Kidney capillary endothelial cell (primary cell): ENCODE results near the gene LRMDA.

Experiments
- DNase-seq: peaks from one replicate; pipeline ENCODE4 v3.0.0-alpha.2; 2018; ENCODE audit warnings: low spot score

Gene LRMDA

DNA sequence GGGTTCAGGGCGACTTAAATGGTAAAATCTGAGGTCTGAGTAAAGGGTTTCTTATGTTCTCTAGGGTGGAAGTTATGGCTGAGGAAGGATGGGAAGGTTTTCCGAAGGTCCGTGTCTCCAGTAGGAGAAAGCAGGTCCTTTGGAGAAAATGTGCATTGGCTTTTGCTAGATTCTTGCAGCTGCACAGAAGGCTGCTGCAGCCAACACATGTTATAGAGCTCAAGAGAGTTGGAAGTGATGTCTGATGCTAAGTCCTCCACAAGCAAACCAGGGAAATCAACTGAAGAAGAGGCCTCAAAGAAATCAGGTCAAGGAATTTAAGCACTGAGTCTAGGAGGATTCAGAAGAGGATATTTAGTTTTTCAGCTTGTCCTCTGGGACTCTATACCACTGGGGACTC is 404.6 kb downstream of the LRMDA start:
- DNase-seq: no peak

DNA sequence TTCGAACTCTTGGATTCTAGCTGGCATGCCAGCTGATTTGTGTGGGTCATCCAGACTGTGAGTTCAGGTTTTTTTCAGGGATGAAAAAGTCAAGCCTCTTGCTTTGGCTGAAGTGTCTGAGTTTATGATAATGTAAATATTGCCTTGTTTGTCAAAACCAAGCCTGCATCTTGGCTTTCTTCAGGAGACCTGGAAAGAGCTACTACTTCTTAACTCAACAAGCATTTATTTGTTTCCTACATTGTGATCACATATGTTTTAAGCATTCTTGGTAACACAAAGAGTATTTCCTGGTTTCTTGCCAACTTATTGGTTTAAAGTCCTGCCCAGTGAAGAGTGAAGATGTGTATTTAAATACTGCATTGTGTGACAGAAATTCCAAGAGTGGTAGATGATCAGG is 407.1 kb downstream of the LRMDA start:
- no peak for DNase-seq

DNA sequence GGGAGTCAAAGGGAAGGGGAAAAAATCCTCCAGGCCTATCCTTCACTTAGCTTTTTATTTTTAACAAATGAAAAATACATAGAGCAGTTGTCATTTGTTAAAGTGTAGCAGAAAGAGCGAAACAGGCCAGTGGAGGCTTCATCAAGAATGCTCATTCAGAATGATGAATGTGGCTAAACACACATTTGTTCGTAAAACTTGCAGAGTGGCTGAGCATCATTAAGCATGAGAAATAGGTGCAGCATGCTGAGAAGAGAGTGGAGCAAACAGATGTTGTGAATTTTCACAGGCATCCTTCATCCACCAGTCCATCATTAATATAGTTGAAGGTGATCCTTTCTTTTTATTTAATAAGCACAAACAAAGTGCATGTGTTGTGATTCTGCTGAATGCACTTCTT is 407.6 kb downstream of the LRMDA start:
- DNase-seq: no peak

DNA sequence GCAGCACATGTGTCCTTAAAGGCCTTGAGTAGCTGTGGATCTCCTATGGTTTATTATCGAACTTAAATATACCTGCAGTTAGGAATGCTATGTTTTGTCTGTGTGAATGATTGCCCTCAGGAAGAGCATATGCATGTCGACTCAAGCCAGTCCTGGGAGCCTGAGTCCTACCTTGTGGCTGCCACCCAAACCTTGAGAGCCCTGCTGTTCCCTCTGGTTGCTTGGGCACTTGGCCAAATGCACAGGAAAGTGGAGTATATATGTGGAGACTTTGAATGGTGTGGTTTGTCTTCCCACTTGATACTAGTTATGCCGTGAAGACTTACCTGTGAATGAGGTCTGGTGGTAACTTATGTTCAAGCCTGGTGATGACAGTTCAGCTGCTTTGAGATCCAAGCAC is 409.8 kb downstream of the LRMDA start:
- DNase-seq: no peak

DNA sequence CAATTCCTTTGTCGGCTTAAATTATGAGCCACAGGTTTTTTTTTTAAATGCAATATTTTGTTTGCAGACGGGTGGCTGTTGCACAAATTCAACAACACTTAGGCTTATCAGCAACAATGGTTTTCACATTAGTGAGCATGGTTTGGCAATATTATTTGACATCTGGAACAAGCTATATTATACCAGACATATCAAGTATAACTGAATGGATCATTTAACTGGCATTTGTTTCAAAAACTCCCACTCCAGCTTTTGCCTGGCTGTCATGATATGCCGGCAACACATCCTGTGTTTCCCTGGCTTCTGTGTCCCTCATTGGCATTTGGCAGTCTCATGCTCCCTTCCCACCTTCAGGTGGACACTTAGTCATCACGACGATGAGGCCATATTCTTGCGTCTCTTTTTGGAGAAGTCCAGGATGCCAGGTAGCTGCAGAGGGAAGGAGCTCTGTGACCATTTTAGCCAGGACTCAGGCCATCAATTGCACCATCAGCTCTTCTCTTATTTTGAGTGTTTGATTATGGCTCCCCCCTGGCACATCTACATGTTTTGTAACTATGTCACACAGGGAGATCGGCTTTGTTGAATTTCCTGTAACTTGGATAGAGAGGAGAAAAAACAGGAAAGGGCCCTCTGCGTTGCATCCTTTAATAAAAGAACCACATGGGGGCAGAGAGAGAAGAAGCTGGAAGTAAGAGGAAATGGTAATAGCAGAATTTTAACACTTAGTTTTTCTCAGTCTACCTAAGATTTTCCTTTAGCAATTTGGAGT is 413.9 kb downstream of the LRMDA start:
- peak; percentile 16 for DNase-seq

DNA sequence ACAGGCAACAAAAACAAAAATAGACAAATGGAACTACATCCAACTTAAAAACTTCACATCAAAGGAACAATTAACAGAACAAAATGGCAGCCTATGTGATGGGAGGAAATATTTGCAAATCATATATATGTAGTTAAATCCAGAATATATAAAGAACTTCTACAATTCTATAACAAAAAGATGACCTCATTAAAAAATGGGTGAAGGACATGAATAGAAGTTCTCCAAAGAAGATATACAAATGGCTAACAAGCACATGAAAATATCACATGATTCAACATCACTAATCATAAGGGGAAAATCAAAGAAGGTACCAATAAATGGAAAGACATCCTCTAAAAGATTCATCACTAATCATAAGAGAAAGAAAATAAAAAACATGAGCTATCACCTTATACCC is 416.1 kb downstream of the LRMDA start:
- DNase-seq: no peak

DNA sequence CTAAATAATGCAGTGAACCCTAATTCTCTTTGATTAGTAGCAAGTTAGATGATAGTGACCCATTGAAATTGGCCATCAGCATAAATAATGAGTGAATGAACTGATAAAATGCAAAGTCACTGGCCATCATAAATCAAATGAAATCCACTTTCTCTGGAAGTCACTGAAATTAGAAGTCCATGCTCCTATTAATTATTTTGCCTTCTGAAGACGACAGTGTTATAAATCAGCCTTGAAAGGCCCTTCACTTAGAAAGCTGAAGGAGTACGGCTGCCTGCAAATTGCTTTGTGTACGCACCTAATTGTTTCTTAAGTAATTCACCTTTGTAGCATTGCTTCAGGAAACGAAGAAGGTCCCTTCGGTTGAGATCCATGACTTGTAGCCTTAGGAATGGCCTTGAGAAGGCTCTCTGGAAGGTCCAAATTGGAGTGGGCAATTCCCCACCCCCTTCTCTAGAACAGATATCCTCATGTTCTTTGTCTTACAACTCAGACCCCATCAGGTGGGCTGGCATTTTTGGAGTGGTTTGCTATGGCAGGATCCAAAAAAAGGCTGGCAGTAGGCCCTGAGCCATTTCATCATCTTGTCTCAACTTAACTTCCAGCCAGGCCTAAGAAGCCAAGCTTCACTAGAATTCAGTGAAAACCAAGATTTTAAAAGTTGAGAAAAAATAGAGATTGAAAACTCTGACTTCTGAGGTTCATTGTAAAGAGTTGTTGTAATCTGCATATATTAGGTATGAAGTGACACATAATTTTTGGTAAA is 420.3 kb downstream of the LRMDA start:
- no peak for DNase-seq

DNA sequence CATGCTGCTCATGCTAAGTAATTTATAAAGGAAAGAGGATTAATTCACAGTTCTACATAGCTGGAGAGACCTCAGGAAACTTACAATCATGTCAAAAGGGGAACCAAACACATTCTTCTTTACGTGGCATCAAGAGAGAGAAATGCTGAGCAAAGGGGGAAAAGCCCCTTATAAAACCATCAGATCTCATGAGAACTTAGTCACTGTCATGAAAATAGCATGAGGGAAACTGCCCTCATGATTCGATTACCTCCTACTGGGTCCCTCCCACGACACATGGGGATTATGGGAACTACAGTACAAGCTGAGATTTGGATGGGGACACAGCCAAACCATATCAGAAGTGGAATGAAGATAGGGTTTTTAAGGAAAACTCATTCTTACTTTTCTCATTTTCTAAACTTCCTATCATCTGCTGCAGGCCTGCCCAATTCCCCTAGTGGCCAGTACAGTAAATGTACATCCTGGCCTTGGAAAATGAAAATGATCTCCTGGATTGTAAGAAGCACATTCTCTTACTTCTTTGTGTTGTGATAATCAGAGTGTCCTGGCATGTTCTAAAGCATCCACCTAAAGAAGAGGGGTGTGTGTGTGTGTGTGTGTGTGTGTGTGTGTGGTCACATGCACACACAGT is 421.5 kb downstream of the LRMDA start:
- no peak for DNase-seq

DNA sequence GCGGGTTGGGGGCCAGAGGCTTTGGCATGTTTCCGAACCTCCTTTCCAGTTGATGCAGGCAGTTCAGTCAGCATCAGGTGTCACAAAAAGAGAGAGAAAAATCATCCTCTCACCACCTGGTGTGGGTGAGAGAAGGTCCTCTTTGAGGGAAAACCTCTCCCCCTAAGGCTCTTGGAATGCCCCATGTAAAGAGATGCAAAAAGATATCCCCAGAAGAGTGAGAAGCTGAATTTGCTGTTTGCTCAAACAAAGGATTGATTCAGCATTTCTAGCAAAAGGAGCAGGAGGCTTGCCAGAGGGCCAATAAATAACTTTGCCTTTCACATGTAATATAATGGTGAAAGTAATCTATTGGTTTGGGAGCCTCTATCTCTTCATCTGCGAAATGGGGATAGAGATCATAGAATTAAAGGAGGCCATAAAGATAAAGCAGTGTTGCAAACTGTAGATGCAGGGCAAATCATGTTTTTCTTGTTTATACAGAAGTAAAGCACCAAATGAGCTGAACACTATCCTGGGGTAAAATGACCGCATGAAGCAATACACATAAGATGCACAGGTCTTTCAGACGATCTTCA is 425.9 kb downstream of the LRMDA start:
- no peak for DNase-seq

DNA sequence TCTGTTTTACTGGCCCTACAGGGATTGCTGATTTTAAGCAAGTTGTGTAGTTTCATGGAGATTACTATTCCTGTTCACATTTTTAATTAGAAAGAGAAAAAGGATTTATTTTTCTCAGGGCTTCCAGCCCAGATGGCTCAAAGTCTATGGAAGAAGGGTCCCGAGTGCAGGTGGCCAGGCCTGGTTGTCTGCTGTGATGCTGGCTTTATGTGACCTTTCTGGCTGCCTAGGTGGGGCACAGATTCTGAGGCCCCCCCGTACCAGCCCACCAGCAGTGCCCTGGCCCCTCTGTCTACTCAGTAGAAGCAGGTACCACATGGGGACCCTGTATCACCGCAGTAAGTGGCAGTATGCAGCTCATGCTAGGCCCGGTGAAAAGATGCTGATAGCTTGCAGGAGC is 426.5 kb downstream of the LRMDA start:
- DNase-seq: no peak

DNA sequence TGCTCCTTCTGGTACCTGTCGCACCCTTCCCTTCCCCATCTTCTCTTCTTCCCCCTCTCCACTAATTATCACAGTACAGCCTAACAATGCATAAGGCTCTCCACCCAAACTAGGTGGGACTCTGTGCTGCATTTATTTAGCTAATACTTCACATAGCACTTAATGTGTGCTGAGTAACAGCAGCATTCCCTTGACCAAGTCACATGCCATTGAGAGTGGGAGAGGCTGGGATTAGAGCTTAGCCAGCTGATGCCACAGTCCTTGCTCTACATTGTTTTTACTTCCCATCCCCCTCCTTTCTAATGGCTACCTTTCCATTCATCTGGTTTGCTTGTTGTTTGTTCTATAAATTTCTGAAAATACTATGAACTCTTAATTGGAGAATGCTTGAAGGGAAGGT is 426.9 kb downstream of the LRMDA start:
- DNase-seq: no peak

DNA sequence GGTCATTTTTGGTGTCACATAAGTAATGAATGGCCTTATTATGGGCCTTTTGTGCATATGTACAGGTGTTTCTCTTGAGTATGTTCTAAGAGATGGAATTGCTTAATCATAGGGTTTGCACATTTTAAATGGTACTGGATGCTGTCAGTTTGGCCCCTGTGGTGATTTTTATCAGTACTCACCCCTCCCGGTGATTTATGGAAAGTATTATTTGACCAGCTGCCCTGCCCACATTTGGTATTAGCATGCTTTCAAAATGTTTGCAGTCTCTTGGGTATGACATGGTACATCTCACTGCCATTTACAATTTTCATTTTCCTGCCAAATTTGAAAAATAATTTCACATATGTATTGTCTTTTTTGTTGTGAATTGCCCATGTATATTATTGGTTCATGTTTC is 427.7 kb downstream of the LRMDA start:
- no peak for DNase-seq

DNA sequence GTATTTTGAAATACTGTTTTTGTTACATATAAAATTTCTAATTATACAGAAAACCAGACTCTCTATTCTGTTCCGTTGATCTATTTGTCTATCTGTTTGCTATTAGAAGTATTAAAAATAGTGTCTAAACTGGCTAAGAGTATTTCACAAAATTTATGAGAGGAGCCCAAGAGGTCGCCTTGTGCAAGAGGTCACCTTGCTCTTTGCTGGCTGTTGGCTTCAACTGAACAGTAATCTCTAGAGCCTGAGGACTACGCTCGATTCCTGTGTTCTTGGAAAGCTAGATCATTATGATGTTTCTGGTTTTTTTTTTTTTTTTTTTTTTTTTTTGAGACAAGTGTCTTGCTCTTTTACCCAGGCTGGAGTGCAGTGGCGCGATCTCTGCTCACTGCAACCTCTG is 428.6 kb downstream of the LRMDA start:
- DNase-seq: no peak

DNA sequence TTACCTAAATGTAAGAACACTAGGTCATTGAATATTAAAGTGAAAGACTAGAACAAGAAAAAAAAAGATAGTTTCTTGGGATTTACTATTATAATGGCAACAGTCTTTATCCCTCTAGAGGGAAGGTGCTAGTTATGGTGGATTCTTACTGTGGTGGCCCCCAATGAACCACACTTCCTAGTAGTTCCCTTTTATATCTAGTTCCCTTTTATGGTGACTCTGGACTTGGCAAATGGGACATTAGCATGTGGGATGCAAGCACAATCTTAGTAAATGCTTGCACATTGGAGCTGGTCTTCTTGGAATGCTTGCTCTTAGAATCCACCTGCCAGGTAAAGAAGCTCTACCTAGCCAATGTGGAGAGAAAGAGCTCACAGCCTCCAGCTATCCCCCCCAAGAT is 430.2 kb downstream of the LRMDA start:
- DNase-seq: no peak

DNA sequence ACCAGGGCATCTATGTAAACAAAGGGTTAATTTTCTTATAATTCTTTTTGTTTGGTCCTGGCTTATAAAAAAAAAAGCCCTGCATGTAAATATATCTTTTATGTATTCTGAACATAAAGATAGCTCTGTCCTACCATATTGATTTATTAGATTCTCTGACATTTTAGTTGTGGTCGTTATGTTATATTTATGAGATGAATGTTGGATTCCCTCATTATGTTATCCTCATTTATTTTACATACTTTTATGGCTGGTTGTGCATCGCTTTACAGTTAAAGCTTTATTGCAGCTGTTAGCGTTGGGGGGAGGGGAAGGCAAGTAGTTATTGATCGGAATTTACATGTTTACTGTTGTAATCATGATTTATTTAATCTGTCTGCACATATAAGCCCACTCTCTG is 431.5 kb downstream of the LRMDA start:
- no peak for DNase-seq

DNA sequence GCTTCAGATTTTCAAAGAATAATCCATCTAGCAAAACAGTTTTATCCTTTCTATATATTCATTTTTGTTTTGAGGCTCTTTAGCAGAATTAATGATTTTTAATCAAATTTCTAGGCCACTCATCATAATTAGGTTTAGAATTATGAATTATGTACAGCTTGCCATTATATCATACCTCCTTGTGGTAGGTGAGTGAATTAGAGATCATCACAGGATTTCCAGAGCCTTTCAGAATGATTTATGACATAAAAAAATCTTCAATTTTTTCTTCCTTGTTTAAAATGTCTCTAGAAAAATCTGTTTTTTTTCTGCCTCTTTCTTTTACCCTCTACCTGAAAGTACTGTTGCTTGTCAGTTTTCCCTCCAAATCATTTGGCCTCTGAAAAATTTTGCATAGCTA is 433.3 kb downstream of the LRMDA start:
- no peak for DNase-seq

DNA sequence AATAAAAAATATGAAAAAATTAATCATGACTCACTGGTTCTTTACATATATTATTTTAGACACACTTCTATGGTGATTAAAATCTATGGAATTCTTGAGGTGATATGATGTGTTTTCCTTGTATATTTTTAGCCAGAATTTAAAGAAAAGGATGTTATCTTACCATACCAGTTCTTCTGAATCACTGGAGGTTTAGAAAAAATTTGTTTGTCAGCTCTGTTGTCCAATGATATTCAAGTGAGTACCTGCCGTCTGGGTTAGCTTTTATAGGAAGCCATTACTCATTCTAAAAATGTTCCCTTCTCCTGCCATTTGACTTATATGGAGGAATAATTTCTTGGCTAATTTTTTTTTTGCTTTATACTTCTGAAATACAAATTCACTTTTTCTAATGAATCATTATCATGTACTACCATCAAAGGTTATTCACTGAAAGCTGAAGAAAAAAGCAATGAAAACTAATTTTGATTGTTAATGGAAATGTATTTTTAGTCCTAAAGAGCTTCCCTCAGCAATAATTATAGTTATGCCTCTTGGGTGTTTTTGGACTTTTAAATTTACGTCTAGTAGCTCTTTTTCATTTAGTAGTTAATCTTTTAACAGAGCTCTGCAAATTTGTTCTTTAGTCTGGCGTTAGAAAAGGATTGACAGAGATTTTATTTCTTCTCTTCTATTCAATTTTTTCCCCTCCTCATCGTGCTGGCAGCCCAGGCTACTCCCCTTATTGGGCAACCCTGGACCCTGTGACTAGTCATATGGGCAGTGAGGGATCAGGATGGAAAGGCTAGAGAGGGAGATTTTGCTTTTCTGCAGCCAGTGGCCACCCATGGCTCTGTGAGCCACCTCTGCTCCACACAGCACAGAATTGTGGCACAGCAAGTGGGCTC is 434.2 kb downstream of the LRMDA start:
- DNase-seq: peak; percentile 45

DNA sequence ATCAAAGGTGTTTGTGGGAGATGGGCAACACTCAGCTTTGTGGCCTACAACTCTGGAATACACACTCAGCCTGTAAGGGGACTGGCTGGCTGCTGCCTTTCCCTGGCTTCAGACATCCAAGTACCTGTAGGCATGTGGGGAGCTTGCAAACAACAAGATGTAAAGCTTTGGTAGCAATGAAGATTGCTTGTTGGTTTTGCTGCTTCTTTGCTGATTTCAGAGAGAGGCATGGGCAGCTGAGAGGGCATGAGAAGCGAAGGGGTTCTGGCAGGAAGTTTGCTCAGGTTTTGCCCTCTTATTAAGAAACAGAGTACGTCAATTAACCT is 434.8 kb downstream of the LRMDA start:
- no peak for DNase-seq

DNA sequence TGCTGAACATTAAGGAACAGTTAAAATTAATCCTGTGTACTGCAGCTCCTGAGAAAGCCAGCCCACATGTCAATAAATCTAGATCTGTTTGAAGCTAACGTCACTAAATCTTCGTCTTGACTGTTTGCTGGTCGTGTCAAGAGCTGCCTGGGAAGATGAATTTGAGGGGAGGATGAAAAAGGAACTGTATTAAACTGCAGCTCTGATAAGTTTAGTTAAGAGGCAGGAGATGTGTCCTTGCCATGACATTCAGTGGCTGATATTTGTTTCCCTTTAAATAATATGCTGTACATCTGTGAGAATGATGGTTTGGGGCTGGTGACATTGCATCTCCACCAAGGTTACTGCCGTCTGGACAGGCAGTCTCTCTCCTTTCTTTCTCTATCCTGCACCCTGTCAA is 435.3 kb downstream of the LRMDA start:
- DNase-seq: no peak

DNA sequence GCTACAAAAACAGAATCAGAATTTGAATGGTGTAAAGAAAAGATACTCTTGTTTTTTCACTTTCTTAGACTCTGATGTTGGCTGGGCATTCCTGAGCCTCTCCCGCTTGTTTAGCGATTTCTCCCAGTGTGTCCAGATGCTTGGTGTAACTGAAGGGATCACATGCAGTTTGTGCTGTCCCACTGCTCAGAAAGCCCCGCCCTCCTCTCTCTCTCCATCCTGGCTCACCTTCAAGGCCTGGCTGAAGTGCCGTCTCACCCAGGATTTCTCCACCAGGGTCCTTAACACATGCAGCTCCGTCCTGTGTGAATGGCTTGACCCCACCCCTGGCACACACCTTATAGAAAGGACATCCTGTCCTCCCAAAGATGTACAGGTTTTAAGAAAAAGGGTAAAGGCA is 437.1 kb downstream of the LRMDA start:
- no peak for DNase-seq

DNA sequence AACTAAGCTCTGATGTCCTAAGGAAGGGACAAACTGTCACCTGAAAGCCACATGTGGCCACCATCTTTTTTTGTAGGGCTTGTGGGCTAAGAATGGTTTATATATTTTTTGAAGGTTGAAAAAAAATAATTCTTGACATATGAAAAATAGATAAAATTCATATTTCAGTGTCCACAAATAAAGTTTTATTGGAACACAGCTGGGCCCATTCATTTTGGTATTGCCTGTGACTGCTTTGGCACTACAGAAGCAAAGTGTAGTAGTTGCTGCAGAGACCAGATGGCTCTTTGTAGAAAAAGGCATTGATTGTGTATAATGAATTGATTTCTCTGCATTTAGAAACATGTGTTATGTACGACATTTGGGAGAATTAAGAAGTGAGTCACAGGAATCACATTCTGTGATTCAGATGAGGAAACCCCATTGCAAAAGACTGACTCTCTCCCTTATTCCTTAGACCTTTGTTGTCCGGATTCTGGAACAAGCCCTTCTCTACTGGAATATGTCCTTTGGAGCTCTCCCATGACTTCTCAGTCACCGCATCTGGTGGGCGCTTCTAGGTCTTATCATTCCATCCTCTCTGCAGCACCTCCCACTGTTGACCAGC is 438.7 kb downstream of the LRMDA start:
- no peak for DNase-seq

DNA sequence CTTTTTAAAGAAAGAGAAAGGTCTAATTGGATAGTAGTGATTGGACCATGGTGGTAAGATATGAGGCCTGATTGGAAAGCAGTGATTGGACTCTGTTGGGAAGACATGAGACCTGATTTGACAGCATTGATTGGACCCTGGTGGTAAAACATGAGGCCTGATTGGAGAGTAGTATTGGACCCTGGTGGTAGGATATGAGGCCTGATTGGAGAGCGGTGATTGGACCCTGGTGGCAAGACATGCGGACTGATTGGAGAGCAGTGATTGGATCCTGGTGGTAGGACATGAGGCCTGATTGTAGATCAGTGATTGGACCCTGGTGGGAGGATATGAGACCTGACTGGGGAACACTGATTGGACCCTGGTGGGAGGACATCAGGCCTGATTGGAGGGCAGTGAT is 444.3 kb downstream of the LRMDA start:
- DNase-seq: no peak
